CD4-positive, alpha-beta memory T cell (primary cell): ENCODE data around the gene MAPRE2. TPM values are rescaled to one million over a fixed set of nuclear protein-coding genes. Genes with fewer than 3 reads are reported as not detected.
A peak's percentile ranks its signal among the peaks of the same experiment; 100 is the strongest.

Source experiments
- CTCF ChIA-PET: fragments of 350-600 bp; sonication (Branson Sonifier 250); formaldehyde crosslinking; loops from one replicate; lab custom pipeline; 2021; ENCODE audit warnings: inconsistent platforms; ENCODE audit not compliant: partially characterized antibody; lab: Charles Lee
- POLR2A ChIA-PET: fragments of 350-600 bp; sonication (Branson Sonifier 250); formaldehyde crosslinking; loops from one replicate; lab custom pipeline; 2021; ENCODE audit not compliant: partially characterized antibody; lab: Charles Lee
- DNase-seq, 5 donors: peaks; one replicate each; pipeline versions ENCODE4 v3.0.0 to v3.0.0-alpha.2; 2020 to 2022; ENCODE audit warnings: mixed read lengths in 1 of 5
- H3K27ac ChIP-seq: one replicate; pipeline ENCODE4 v1.7.0; 2013; ENCODE audit warnings: low read depth, low read length
- H3K27me3 ChIP-seq: 2 replicates; pipeline ENCODE4 v1.7.0; 2013; ENCODE audit warnings: mild to moderate bottlenecking, low read length, moderate library complexity; ENCODE audit not compliant: insufficient read depth
- H3K36me3 ChIP-seq: 2 replicates; pipeline ENCODE4 v1.7.0; 2013; ENCODE audit warnings: mild to moderate bottlenecking, low read length, moderate library complexity; ENCODE audit not compliant: insufficient read depth
- H3K4me1 ChIP-seq: 2 replicates; pipeline ENCODE4 v1.7.0; 2013; ENCODE audit warnings: mild to moderate bottlenecking, low read length, moderate library complexity; ENCODE audit not compliant: insufficient read depth
- H3K4me3 ChIP-seq, 2 donors: one replicate each; pipeline ENCODE4 v1.7.0; 2013; ENCODE audit warnings: low read length in 2 of 2, mild to moderate bottlenecking in 1 of 2
- H3K9me3 ChIP-seq, 2 donors: one replicate each; pipeline ENCODE4 v1.7.0; 2013; ENCODE audit warnings: low read length in 2 of 2, control low read depth in 1 of 2; ENCODE audit not compliant: control insufficient read depth in 1 of 2
- H3K27ac Mint-ChIP-seq, 7 donors: one replicate each; pipeline ENCODE4 v1.8.0; 2020 to 2021; ENCODE audit warnings: mixed read lengths in 7 of 7, mild to moderate bottlenecking in 6 of 7, inconsistent platforms in 3 of 7, moderate library complexity in 3 of 7
- H3K27me3 Mint-ChIP-seq, 2 donors: one replicate each; pipeline ENCODE4 v1.8.0; 2020 to 2021; ENCODE audit warnings: mixed read lengths in 2 of 2
- H3K36me3 Mint-ChIP-seq, 2 donors: one replicate each; pipeline ENCODE4 v1.8.0; 2020 to 2021; ENCODE audit warnings: mixed read lengths in 2 of 2, inconsistent platforms in 1 of 2, mild to moderate bottlenecking in 1 of 2
- H3K4me1 Mint-ChIP-seq, 4 donors: one replicate each; pipeline ENCODE4 v1.8.0; 2020 to 2021; ENCODE audit warnings: mixed read lengths in 4 of 4, mild to moderate bottlenecking in 1 of 4
- H3K4me3 Mint-ChIP-seq, 8 donors: one replicate each; pipeline ENCODE4 v1.8.0; 2020 to 2021; ENCODE audit warnings: mixed read lengths in 8 of 8, mild to moderate bottlenecking in 7 of 8, moderate library complexity in 6 of 8, inconsistent platforms in 3 of 8
- H3K9me3 Mint-ChIP-seq, 8 donors: one replicate each; pipeline ENCODE4 v1.8.0; 2020 to 2021; ENCODE audit warnings: mixed read lengths in 8 of 8, mild to moderate bottlenecking in 5 of 8, inconsistent platforms in 3 of 8, moderate library complexity in 1 of 8
- intact Hi-C: fragments of 100-400 bp; cut with micrococcal nuclease; formaldehyde crosslinking; loops from one replicate; pipeline ENCODE4 v1.15.1; 2023
- polyA plus RNA-seq, 2 donors: library from polyadenylated mRNA; unstranded; fragments of 300-500 nt; fragmentation: Illumina TruSeq; gene quantifications; one replicate each; pipeline ENCODE4 v1.2.3, GENCODE V29; 2021
- total RNA-seq, 2 experiments: library from RNA; stranded (reverse); gene quantifications; one replicate each; pipeline ENCODE4 v1.2.3, GENCODE V29; 2021

The MAPRE2 gene
- total and polyA plus RNA-seq, 4 experiments from 2014 or later, result 48.8 to 100 (median 60.3) TPM

- Histone ChIP-seq H3K27ac (no peak overlapping the region), H3K27me3 (no peaks in the 10 kb centered on the region), H3K36me3 (no peaks in the 10 kb centered on the region), H3K9me3 (no peaks in the 10 kb centered on the region), H3K4me1 (peaks cover 60% of the 10 kb centered on the region), H3K4me3 (peak overlapping the region in 1 of 2 donors; percentile 31)
- ChIA-PET POLR2A (interaction anchor here (2.3 to 3.2 kb wide), 2 partner anchors 9 to 20 kb away, joined by 8 to 18 read pairs; partner anchors contain the start of gene MAPRE2), CTCF (interaction anchor here (1.4 to 6.4 kb wide), 2 partner anchors 11 to 22 kb away, joined by 3 to 48 read pairs; no protein-coding TSS in a partner anchor)
- Mint-ChIP-seq H3K9me3 (peaks cover 0 to 3% (median 0%) of the 10 kb centered on the region in 8 donors), H3K4me1 (peaks cover 57 to 85% (median 68%) of the 10 kb centered on the region in 4 donors), H3K36me3 (peaks cover 7 to 12% of the 10 kb centered on the region in 2 donors), H3K4me3 (peak overlapping the region in 6 of 8 donors; percentile 32 to 80 (median 68)), H3K27me3 (no peaks in the 10 kb centered on the region), H3K27ac (peak overlapping the region in 5 of 7 donors; percentile 23 to 90 (median 74))
- intact Hi-C loops, result no loop called here
- no peak for DNase-seq
Observed at GRCh38 chr18:35050028-35050546, 8.9 kb downstream of the MAPRE2 start.

GRCh38 chr18:35050705-35051195, 9.5 kb downstream of the MAPRE2 start:
- Histone ChIP-seq H3K36me3 (no peaks in the 10 kb centered on the region), H3K27me3 (no peaks in the 10 kb centered on the region), H3K9me3 (no peaks in the 10 kb centered on the region), H3K4me3 (no peak overlapping the region), H3K4me1 (peaks cover 53% of the 10 kb centered on the region), H3K27ac (no peak overlapping the region)
- H3K27ac Mint-ChIP-seq, result peak overlapping the region in 4 of 7 donors; percentile 25 to 81 (median 56)
- intact Hi-C loops, result no loop called here
- H3K4me3 Mint-ChIP-seq, result peak overlapping the region in 5 of 8 donors; percentile 8 to 80 (median 50)
- CTCF ChIA-PET, result interaction anchor here (1.2 to 1.4 kb wide), 2 partner anchors 10 to 93 kb away, joined by 3 read pairs; no protein-coding TSS in a partner anchor
- H3K27me3 Mint-ChIP-seq, result no peaks in the 10 kb centered on the region
- H3K9me3 Mint-ChIP-seq, result peaks cover 0 to 3% (median 0%) of the 10 kb centered on the region in 8 donors
- DNase-seq, result no peak
- peaks cover 53 to 81% (median 66%) of the 10 kb centered on the region in 4 donors for H3K4me1 Mint-ChIP-seq
- peaks cover 9 to 15% of the 10 kb centered on the region in 2 donors for H3K36me3 Mint-ChIP-seq
- POLR2A ChIA-PET, result interaction anchor here (2.3 to 3.2 kb wide), 2 partner anchors 10 to 21 kb away, joined by 8 to 18 read pairs; partner anchors contain the start of gene MAPRE2

- no peaks in the 10 kb centered on the region for H3K27me3 ChIP-seq
- H3K4me1 ChIP-seq, result peaks cover 43% of the 10 kb centered on the region
- H3K36me3 ChIP-seq, result no peaks in the 10 kb centered on the region
- no peaks in the 10 kb centered on the region for H3K27me3 Mint-ChIP-seq
- H3K27ac Mint-ChIP-seq, result peak overlapping the region in 3 of 7 donors; percentile 23 to 68 (median 60)
- peaks cover 9 to 15% of the 10 kb centered on the region in 2 donors for H3K36me3 Mint-ChIP-seq
- H3K27ac ChIP-seq, result no peak overlapping the region
- no peak overlapping the region for H3K4me3 ChIP-seq
- peak overlapping the region in 2 of 8 donors; percentile 16 to 42 for H3K4me3 Mint-ChIP-seq
- ChIA-PET POLR2A (interaction anchor here (2.3 to 3.2 kb wide), 2 partner anchors 11 to 22 kb away, joined by 8 to 18 read pairs; partner anchors contain the start of gene MAPRE2), CTCF (interaction anchor here (1.0 to 1.4 kb wide), 3 partner anchors 9 to 92 kb away, joined by 3 read pairs; no protein-coding TSS in a partner anchor)
- DNase-seq, result no peak
- peaks cover 0 to 3% (median 0%) of the 10 kb centered on the region in 8 donors for H3K9me3 Mint-ChIP-seq
- no peaks in the 10 kb centered on the region for H3K9me3 ChIP-seq
- peaks cover 45 to 75% (median 58%) of the 10 kb centered on the region in 4 donors for H3K4me1 Mint-ChIP-seq
- intact Hi-C loops, result no loop called here
Observed at GRCh38 chr18:35051641-35052377, 10.6 kb downstream of the MAPRE2 start.

GRCh38 chr18:35054401-35054800, 13.2 kb downstream of the MAPRE2 start:
- H3K4me3 Mint-ChIP-seq, result no peak overlapping the region
- H3K36me3 Mint-ChIP-seq, result peaks cover 9 to 11% of the 10 kb centered on the region in 2 donors
- peaks cover 30% of the 10 kb centered on the region for H3K4me1 ChIP-seq
- H3K27me3 Mint-ChIP-seq, result no peaks in the 10 kb centered on the region
- H3K4me1 Mint-ChIP-seq, result peaks cover 43 to 79% (median 58%) of the 10 kb centered on the region in 4 donors
- no peak overlapping the region for H3K4me3 ChIP-seq
- no peaks in the 10 kb centered on the region for H3K9me3 ChIP-seq
- H3K9me3 Mint-ChIP-seq, result peaks cover 0 to 5% (median 0%) of the 10 kb centered on the region in 8 donors
- DNase-seq, result no peak
- peak overlapping the region in 1 of 7 donors; percentile 37 for H3K27ac Mint-ChIP-seq
- intact Hi-C loops, result no loop called here
- H3K36me3 ChIP-seq, result no peaks in the 10 kb centered on the region
- no peaks in the 10 kb centered on the region for H3K27me3 ChIP-seq
- POLR2A ChIA-PET, result interaction anchor here (1.4 kb wide), 1 partner anchor 12 kb away, joined by 4 read pairs; no protein-coding TSS in a partner anchor
- no peak overlapping the region for H3K27ac ChIP-seq
- CTCF ChIA-PET, result no interaction called here

GRCh38 chr18:35055105-35055504, 13.9 kb downstream of the MAPRE2 start:
- Histone ChIP-seq H3K9me3 (no peaks in the 10 kb centered on the region), H3K4me3 (no peak overlapping the region), H3K27me3 (no peaks in the 10 kb centered on the region), H3K36me3 (no peaks in the 10 kb centered on the region), H3K4me1 (peaks cover 23% of the 10 kb centered on the region), H3K27ac (no peak overlapping the region)
- no peak for DNase-seq
- intact Hi-C loops, result no loop called here
- peaks cover 0 to 5% (median 0%) of the 10 kb centered on the region in 8 donors for H3K9me3 Mint-ChIP-seq
- no peak overlapping the region for H3K4me3 Mint-ChIP-seq
- peak overlapping the region in 1 of 7 donors; percentile 20 for H3K27ac Mint-ChIP-seq
- peaks cover 44 to 79% (median 59%) of the 10 kb centered on the region in 4 donors for H3K4me1 Mint-ChIP-seq
- CTCF ChIA-PET, result no interaction called here
- H3K36me3 Mint-ChIP-seq, result peaks cover 9 to 17% of the 10 kb centered on the region in 2 donors
- H3K27me3 Mint-ChIP-seq, result no peaks in the 10 kb centered on the region
- POLR2A ChIA-PET, result no interaction called here

- intact Hi-C loops, result no loop called here
- Mint-ChIP-seq H3K36me3 (peaks cover 9 to 17% of the 10 kb centered on the region in 2 donors), H3K4me1 (peaks cover 39 to 79% (median 56%) of the 10 kb centered on the region in 4 donors), H3K27me3 (no peaks in the 10 kb centered on the region), H3K9me3 (peaks cover 0 to 5% (median 0%) of the 10 kb centered on the region in 8 donors), H3K27ac (no peak overlapping the region), H3K4me3 (no peak overlapping the region)
- Histone ChIP-seq H3K36me3 (no peaks in the 10 kb centered on the region), H3K9me3 (no peaks in the 10 kb centered on the region), H3K27me3 (no peaks in the 10 kb centered on the region), H3K4me1 (peaks cover 17% of the 10 kb centered on the region), H3K4me3 (no peak overlapping the region), H3K27ac (no peak overlapping the region)
- ChIA-PET CTCF (no interaction called here), POLR2A (no interaction called here)
- no peak for DNase-seq
Observed at GRCh38 chr18:35055726-35056125, 14.5 kb downstream of the MAPRE2 start.
